ENCODE data around the gene C17orf78. TPM values are rescaled to one million over a fixed set of nuclear protein-coding genes. Genes with fewer than 3 reads are reported as not detected.

C17orf78 gene
- total RNA-seq, 1 experiment from 2014 or later = not detected

GRCh38 chr17:37429453-37429852 lies 53.7 kb downstream of the C17orf78 start (continued):
- TF ChIP-seq ZFX (IDR thresholded peaks at IDR 0.05) = no peak
- no peak for TF ChIP-seq ELF1 (IDR thresholded peaks at IDR 0.05; ENCODE audit: borderline replicate concordance, low read depth)
- no peak for TF ChIP-seq JUND (IDR thresholded peaks at IDR 0.05)
- no peak for TF ChIP-seq YY1 (IDR thresholded peaks at IDR 0.05; ENCODE audit: extremely low read depth, insufficient replicate concordance, low read depth, low read length)
- no peak for TF ChIP-seq ZNF274 (IDR thresholded peaks at IDR 0.05; ENCODE audit: low read depth, low read length)
- no peak for TF ChIP-seq CEBPB (IDR thresholded peaks at IDR 0.05; ENCODE audit: low read depth)
- no peak for TF ChIP-seq POLR2AphosphoS5 (IDR thresholded peaks at IDR 0.05; ENCODE audit: low read depth, low read length)
- no peak for TF ChIP-seq MAX (IDR thresholded peaks at IDR 0.05)
- no peak for TF ChIP-seq EGR1 (IDR thresholded peaks at IDR 0.05; ENCODE audit: low read depth)
- no peak for TF ChIP-seq FOSL1 (IDR thresholded peaks at IDR 0.05; ENCODE audit: low read depth)
- no peak for TF ChIP-seq ATF3 (IDR thresholded peaks at IDR 0.05)

- CTCF ChIA-PET = interaction anchor here (0.8 to 1.2 kb wide), 2 partner anchors 8 to 10 kb away, joined by 3 read pairs; no protein-coding TSS in a partner anchor
- H3K36me3 ChIP-seq (ENCODE audit: control insufficient read depth in 1 of 2, insufficient read depth in 2 of 2, low read length in 2 of 2) = peaks cover 25 to 26% of the 10 kb centered on the region in 2 experiments; a peak in 3 of 4 replicates
- no peak for ATAC-seq
- H2AFZ ChIP-seq (ENCODE audit: low read depth, low read length, poor library complexity, severe bottlenecking) = no peak overlapping the region
- no peak overlapping the region for H3K4me2 ChIP-seq (ENCODE audit: low read length)
- DNase-seq (ENCODE audit: low read depth, low spot score) = no peak
- peaks cover 23% of the 10 kb centered on the region for H3K79me2 ChIP-seq (ENCODE audit: insufficient read depth, low read length)
- no TSS peak for BruUV-seq (replicated peaks)
- no peaks in the 10 kb centered on the region for H3K9me3 ChIP-seq (ENCODE audit: control insufficient read depth in 1 of 2, insufficient read depth in 1 of 2, low read depth in 1 of 2, low read length in 2 of 2)
- no peak overlapping the region for H3K4me3 ChIP-seq (replicated peaks in 1 of 2; ENCODE audit: low read depth in 1 of 2, low read length in 2 of 2)
- RAD21 ChIA-PET (ENCODE audit: low non-redundant PET in 1 of 2, low total read pairs in 2 of 2, uncharacterized antibody in 2 of 2, unreplicated experiment in 2 of 2) = no interaction called here
- no peaks in the 10 kb centered on the region for H3K9me2 ChIP-seq (ENCODE audit: insufficient read depth)
- H3K4me1 ChIP-seq (ENCODE audit: control insufficient read depth in 1 of 2, insufficient read depth in 2 of 2, low read length in 2 of 2) = no peaks in the 10 kb centered on the region
- intact Hi-C loops (cut with micrococcal nuclease) = loop anchor here (2.0 kb wide), 1 partner anchor 13 kb away; no protein-coding TSS in a partner anchor
- no peaks in the 10 kb centered on the region for H4K20me1 ChIP-seq (ENCODE audit: insufficient read depth)
- no peaks in the 10 kb centered on the region for H3K27me3 ChIP-seq (ENCODE audit: insufficient read depth, low read length)
- H3K27ac ChIP-seq (ENCODE audit: low read depth, low read length) = no peak overlapping the region
- POLR2A ChIA-PET = no interaction called here
- H3K9ac ChIP-seq (ENCODE audit: low read length) = no peak overlapping the region
- TF ChIP-seq FOSL1 (IDR thresholded peaks at IDR 0.05; ENCODE audit: low read depth) (no peak), SP1 (IDR thresholded peaks at IDR 0.05; ENCODE audit: low read depth) (no peak), YY1 (IDR thresholded peaks at IDR 0.05; ENCODE audit: extremely low read depth, insufficient replicate concordance, low read depth, low read length) (no peak), SIN3A (IDR thresholded peaks at IDR 0.05; ENCODE audit: low read depth) (no peak), RAD21 (IDR thresholded peaks at IDR 0.05; ENCODE audit: low read depth) (no peak), CEBPB (IDR thresholded peaks at IDR 0.05; ENCODE audit: low read depth) (no peak), EZH2 (IDR thresholded peaks at IDR 0.05) (no peak), REST (IDR thresholded peaks at IDR 0.05; ENCODE audit: low read depth) (no peak), CTCF (IDR thresholded peaks at IDR 0.05 in 2 of 3, conservative IDR thresholded peaks at IDR 0.05 in 1 of 3; ENCODE audit: borderline replicate concordance in 1 of 3, insufficient read depth in 1 of 3, low read depth in 2 of 3, low read length in 2 of 3) (no peak), EZH2phosphoT487 (IDR thresholded peaks at IDR 0.05; ENCODE audit: borderline replicate concordance) (no peak), ATF3 (IDR thresholded peaks at IDR 0.05) (no peak), TCF7L2 (IDR thresholded peaks at IDR 0.05; ENCODE audit: borderline replicate concordance, extremely low read depth, insufficient read depth, insufficient read length) (no peak), ELF1 (IDR thresholded peaks at IDR 0.05; ENCODE audit: borderline replicate concordance, low read depth) (no peak), CBX3 (IDR thresholded peaks at IDR 0.05; ENCODE audit: low read depth) (no peak), ZFX (IDR thresholded peaks at IDR 0.05) (no peak)
Observed at GRCh38 chr17:37430051-37430627, 54.4 kb downstream of the C17orf78 start.

Measured in HCT116 (cell line).